GM12892 (cell line): ENCODE measurements around the gene PISD.

Source experiments
- POLR2A ChIP-seq: IDR thresholded peaks from 2 replicates; pipeline ENCODE4 v1.6.1; 2011; ENCODE audit warnings: low read depth, low read length, control low read depth
- POLR2AphosphoS5 ChIP-seq: IDR thresholded peaks from 2 replicates; pipeline ENCODE4 v1.6.1; 2011; ENCODE audit warnings: low read depth, low read length, control low read depth
- TAF1 ChIP-seq: IDR thresholded peaks from 2 replicates; pipeline ENCODE4 v1.6.1; 2011; ENCODE audit warnings: low read depth, mild to moderate bottlenecking, control low read depth, low read length, borderline replicate concordance

GRCh38 chr22:31588970-31589675 lies 72.9 kb downstream of the PISD start:
- TF ChIP-seq POLR2A, result no peak
- no peak for TF ChIP-seq TAF1
- TF ChIP-seq POLR2AphosphoS5, result no peak
